Uterus (tissue), 2 donors: ENCODE results near the gene PNMA8B.

Experiments used
- CTCF ChIP-seq, 4 experiments: fragments of 200-600 bp in 2 of 4; fragments of 450-650 bp in 2 of 4; sonication (generic) in 2 of 4; IDR thresholded peaks; one replicate each; pipeline ENCODE4 v1.5.1; 2016 to 2019; ENCODE audit warnings: antibody characterized with exemption in 4 of 4, mild to moderate bottlenecking in 2 of 4, moderate library complexity in 1 of 4
- POLR2A ChIP-seq, 2 donors: fragments of 450-650 bp; IDR thresholded peaks; one replicate each; pipeline ENCODE4 v1.6.1; 2016; ENCODE audit warnings: antibody characterized with exemption in 2 of 2, mild to moderate bottlenecking in 1 of 2, moderate library complexity in 1 of 2

- no peak for TF ChIP-seq CTCF (IDR thresholded peaks at IDR 0.05)
- no peak for TF ChIP-seq POLR2A (IDR thresholded peaks at IDR 0.05)
Observed at GRCh38 chr19:46517471-46517870, 21.8 kb upstream of the PNMA8B start.
